Measurements from ENCODE around the gene FIP1L1. TPM values are rescaled to one million over a fixed set of nuclear protein-coding genes. Genes with fewer than 3 reads are reported as not detected.

FIP1L1 gene
- total and polyA plus RNA-seq, 9 of the 15 experiments (the other 6 are each of a cell fraction or from before 2014, with no cell fraction given): 34.6 to 137 (median 72.0) TPM

DNA sequence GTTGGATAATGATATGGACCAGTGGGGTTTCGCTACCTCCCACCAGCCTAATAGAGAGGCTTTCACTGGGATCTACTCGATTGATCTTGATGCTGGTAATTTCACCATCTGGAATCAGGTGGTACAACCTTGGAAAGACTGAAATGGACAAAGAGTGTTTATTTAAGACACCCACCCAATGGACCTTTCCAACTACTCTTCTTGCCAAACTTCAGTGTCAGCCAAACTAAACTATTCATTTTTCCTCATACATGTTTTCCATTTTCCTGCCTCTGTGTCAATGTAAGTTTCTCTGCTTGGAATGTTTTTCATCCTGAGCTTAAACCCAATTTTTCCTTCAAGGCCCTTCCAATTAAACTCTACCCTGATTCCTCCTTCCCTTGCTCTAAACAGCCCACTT lies 121.3 kb downstream of the FIP1L1 start (continued):
- TF ChIP-seq CEBPB (tag; IDR thresholded peaks at IDR 0.05): no peak
- TF ChIP-seq SETDB1 (IDR thresholded peaks at IDR 0.05; ENCODE audit: low read length): no peak
- no peak for TF ChIP-seq HDAC1 (IDR thresholded peaks at IDR 0.05)
- no peak for TF ChIP-seq SIX5 (IDR thresholded peaks at IDR 0.05; ENCODE audit: borderline replicate concordance in 1 of 2, insufficient read depth in 1 of 2, low read depth in 1 of 2, low read length in 2 of 2)

DNA sequence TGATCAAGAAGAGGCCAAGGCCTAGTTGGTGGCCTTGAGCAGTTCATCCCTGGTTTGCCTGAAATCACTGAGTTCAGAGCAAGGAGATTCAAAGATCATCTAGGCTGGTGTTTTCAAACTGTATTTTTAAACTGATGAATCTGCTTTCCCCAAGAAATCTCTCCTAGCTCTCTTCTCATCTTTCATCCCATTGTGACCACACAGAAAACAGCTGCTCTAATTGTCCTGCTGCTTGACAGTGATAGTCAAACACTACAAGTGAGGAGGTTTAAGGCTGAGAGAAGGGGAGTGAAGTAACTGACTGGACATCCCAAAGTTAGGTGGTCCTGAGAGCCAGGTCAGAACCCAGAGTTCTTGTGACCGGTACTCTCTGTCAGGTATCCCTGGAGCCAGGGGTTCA lies 122.3 kb downstream of the FIP1L1 start:
- Histone ChIP-seq H3K27me3 (ENCODE audit: control insufficient read depth in 2 of 2, insufficient read depth in 2 of 2, low read length in 2 of 2) (no peaks in the 10 kb centered on the region), H3K9ac (ENCODE audit: insufficient read depth in 1 of 2, low read depth in 2 of 2, low read length in 2 of 2) (no peak overlapping the region), H2AFZ (ENCODE audit: low read depth, low read length) (no peak overlapping the region), H3K9me3 (replicated peaks; ENCODE audit: control insufficient read depth, insufficient read depth, low read depth, low read length) (no peaks in the 10 kb centered on the region), H3K36me3 (ENCODE audit: control insufficient read depth, insufficient read depth, low read length) (no peaks in the 10 kb centered on the region), H3K9me1 (ENCODE audit: control insufficient read depth, insufficient read depth, low read length) (no peaks in the 10 kb centered on the region), H3K4me1 (replicated peaks in 1 of 2; ENCODE audit: control insufficient read depth in 2 of 2, insufficient read depth in 2 of 2, low read length in 2 of 2) (no peaks in the 10 kb centered on the region), H3K4me3 (no peak overlapping the region), H3K27ac (ENCODE audit: extremely low read depth, low read depth, low read length) (no peak overlapping the region), H3K79me2 (ENCODE audit: control insufficient read depth, insufficient read depth, low read length) (no peaks in the 10 kb centered on the region), H4K20me1 (replicated peaks; ENCODE audit: control insufficient read depth, insufficient read depth, low read length) (no peaks in the 10 kb centered on the region), H3K4me2 (ENCODE audit: insufficient read depth, low read length) (no peak overlapping the region)
- ChIA-PET POLR2A (interaction anchor here (0.8 to 1.1 kb wide), 2 partner anchors 10 to 17 kb away, joined by 3 read pairs; no protein-coding TSS in a partner anchor), CTCF (ENCODE audit: low intra/inter-chr PET ratio) (no interaction called here)
- TF ChIP-seq, protein P1, sequence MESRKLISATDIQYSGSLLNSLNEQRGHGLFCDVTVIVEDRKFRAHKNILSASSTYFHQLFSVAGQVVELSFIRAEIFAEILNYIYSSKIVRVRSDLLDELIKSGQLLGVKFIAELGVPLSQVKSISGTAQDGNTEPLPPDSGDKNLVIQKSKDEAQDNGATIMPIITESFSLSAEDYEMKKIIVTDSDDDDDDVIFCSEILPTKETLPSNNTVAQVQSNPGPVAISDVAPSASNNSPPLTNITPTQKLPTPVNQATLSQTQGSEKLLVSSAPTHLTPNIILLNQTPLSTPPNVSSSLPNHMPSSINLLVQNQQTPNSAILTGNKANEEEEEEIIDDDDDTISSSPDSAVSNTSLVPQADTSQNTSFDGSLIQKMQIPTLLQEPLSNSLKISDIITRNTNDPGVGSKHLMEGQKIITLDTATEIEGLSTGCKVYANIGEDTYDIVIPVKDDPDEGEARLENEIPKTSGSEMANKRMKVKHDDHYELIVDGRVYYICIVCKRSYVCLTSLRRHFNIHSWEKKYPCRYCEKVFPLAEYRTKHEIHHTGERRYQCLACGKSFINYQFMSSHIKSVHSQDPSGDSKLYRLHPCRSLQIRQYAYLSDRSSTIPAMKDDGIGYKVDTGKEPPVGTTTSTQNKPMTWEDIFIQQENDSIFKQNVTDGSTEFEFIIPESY (CRISPR knock-in tag; IDR thresholded peaks at IDR 0.05): no peak
- no peak for TF ChIP-seq MEF2D (tag; conservative IDR thresholded peaks at IDR 0.05; ENCODE audit: low read depth)
- TF ChIP-seq CBX5 (IDR thresholded peaks at IDR 0.05; ENCODE audit: borderline replicate concordance, low read depth): no peak
- TF ChIP-seq ZNF347 (CRISPR knock-in tag; IDR thresholded peaks at IDR 0.05; ENCODE audit: low read depth): no peak
- no peak for TF ChIP-seq SETDB1 (IDR thresholded peaks at IDR 0.05; ENCODE audit: low read length)
- TF ChIP-seq ZBED1 (IDR thresholded peaks at IDR 0.05): no peak
- TF ChIP-seq SMAD4 (CRISPR knock-in tag; conservative IDR thresholded peaks at IDR 0.05): no peak
- TF ChIP-seq HEY1 (CRISPR knock-in tag; IDR thresholded peaks at IDR 0.05; ENCODE audit: borderline replicate concordance): no peak
- TF ChIP-seq, protein P2, sequence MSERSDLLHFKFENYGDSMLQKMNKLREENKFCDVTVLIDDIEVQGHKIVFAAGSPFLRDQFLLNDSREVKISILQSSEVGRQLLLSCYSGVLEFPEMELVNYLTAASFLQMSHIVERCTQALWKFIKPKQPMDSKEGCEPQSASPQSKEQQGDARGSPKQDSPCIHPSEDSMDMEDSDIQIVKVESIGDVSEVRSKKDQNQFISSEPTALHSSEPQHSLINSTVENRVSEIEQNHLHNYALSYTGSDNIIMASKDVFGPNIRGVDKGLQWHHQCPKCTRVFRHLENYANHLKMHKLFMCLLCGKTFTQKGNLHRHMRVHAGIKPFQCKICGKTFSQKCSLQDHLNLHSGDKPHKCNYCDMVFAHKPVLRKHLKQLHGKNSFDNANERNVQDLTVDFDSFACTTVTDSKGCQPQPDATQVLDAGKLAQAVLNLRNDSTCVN (CRISPR knock-in tag; IDR thresholded peaks at IDR 0.05): no peak
- DNase-seq (ENCODE audit: extremely low read depth in 1 of 4, low spot score in 3 of 4) (no peak), ATAC-seq (no peak), FAIRE-seq (no peak)
- BruUV-seq (replicated peaks): no TSS peak
- intact Hi-C loops (cut with micrococcal nuclease) (loop anchor here (10.0 kb wide), 3 partner anchors 305 to 735 kb away; no protein-coding TSS in a partner anchor), in situ Hi-C loops (cut with MboI) (loop anchor here (25.0 kb wide), 1 partner anchor 738 kb away; the partner anchor contains the start of gene PDGFRA)
- WGBS (ENCODE audit: insufficient coverage, low coverage, missing lambda C conversion rate): 38% methylated on average over 1 of the region's 1 CpG

All from K562 (cell line).